ENCODE measurements around the gene ZNF580.

The ZNF580 gene, protein sequence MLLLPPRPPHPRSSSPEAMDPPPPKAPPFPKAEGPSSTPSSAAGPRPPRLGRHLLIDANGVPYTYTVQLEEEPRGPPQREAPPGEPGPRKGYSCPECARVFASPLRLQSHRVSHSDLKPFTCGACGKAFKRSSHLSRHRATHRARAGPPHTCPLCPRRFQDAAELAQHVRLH

DNA sequence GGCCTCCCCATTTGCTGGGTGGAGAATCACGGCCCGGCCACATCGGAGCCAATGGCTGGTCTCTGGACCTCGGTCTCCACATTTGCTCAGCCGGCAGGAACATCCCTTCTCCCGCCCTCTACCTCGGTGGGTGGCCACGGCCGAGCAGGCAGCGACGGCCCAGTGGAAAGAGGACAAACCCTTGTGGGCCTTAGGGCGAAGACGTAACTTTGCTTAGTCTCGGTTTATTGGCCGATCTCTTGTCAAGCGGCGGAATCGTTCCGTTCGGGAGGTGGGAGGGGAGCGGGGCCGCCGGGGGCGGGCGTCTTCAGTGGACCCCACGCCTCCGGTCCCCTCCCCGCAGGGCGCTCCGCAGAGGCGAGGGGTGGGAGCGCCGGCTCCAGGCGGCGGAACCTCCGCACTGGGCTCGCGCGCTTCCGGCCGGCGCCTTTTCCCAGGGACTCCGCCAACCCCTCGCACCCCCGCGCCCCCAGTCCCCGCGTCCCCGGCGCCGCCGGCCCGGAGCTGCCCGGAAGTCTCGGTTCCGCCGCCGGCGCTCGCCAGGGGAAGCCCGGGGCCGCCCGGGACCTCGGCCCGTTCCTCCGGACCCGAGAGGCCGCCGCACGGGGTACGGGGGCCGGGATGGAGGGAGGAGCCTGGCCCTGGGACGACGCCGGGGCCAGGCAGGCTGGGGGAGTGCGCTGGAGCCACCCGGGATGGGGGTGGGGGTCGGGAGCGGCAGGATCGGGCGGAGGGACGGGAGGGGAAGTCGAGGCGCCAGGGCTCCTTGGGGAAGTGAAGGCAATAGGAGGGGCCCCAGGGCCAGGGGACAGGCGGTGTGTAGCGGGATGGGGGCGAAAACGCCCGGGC, at the start of gene ZNF580:
Gene ZNF580 (plus strand): TSS at position 426 of the 849 bp plus-strand sequence. CDS start 1,507 bp downstream, outside the sequence.
- peak; percentile 33 for DNase-seq

DNA sequence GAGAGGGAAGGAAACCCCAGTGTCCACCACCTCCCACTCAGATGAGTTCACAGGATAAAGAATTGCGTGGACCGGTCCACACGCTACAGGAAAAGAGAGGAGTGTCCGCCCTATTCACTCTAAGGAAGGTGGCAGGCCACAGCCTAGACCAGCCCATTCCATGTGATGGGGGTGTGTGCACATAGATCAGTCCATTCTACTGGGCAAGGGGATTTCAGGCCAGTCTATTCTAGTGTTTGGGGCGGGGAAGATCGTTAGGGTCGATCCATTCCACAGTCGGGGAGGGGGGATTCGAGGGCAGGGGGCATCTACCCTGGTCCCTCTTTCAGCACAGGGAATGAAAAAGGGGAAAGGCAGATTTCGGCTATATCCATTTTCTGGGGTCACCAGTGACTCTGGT, 49.2 kb upstream of the ZNF580 start:
- DNase-seq = no peak

DNA sequence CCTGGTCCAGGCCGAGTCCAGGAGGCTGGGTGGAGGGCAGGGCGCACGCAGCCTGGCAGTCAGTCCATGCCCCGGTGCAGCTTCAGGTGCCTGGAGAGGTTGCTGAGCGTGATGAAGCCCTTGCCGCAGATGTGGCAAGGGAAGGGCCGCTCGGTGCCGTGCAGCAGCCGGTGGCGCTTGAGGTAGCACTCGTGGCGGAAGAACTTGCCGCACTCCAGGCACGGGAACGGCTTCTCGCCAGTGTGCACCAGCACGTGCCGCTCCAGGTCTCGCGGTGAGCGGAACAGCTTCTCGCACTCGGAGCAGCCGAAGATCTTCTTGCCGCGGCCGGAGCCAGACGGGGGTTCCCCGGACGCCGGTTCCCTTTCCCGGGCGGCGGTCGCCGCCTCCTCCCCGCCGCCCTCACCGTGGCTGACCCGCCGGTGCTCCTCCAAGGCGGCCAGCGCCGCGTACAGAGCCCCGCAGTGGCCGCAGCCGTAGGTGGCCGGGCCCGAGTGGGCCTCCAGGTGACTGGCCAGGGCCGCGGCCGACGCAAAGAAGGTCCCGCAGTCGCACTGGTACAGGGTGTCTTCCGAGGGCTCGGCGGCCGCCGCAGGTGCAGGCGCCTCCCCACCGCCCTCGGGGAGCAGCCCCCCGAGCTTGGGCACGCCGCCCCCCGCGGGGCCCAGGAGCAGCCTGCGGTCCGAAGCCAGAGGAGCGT, 48.3 kb upstream of the ZNF580 start:
- DNase-seq = no peak

- no peak for DNase-seq
Observed at GRCh38 chr19:55593096-55593772, 47.6 kb upstream of the ZNF580 start.

- no peak for DNase-seq
Observed at GRCh38 chr19:55594996-55595545, 45.7 kb upstream of the ZNF580 start.

GRCh38 chr19:55596304-55596703, 44.5 kb upstream of the ZNF580 start:
- DNase-seq = no peak

DNA sequence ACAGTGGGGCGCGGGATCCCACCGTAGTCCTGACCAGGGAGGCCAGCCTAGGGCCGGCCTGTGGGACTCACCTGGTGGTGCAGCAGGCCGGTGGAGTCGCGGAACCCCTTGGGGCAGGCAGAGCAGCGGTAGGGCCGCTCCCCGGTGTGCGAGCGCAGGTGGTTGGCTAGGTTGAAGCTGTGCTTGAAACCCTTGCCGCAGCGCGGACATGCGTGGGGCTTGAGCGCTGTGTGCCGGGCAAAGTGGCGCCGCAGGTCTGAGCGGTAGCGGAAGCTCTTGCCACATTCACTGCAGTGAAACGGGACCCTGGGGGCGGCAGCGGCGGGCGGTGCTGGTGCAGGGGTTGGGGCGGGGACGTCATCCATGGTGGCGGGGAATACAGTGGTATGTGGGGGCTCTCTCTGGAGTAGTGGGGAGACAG, 43.3 kb upstream of the ZNF580 start:
- no peak for DNase-seq

DNA sequence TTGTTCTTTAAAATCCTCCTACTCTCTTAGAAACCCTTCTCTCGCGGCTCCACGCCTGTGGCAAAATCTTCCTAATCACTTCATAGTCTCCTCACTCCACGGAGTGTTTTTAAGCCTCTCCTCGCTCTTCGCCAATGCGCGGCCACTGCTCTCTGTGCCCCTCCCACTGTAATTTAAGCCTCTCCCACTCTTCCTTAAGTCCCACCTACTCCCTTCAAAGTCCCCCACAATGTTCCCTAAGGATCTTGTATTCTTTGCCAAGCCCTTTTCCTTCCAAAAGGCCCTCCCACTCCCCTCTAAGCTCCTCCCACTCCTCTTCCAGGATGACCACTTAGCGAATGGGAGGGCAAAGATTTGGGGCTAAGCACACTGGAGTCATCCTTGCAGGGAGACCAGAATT, 42.8 kb upstream of the ZNF580 start:
- DNase-seq = no peak

DNA sequence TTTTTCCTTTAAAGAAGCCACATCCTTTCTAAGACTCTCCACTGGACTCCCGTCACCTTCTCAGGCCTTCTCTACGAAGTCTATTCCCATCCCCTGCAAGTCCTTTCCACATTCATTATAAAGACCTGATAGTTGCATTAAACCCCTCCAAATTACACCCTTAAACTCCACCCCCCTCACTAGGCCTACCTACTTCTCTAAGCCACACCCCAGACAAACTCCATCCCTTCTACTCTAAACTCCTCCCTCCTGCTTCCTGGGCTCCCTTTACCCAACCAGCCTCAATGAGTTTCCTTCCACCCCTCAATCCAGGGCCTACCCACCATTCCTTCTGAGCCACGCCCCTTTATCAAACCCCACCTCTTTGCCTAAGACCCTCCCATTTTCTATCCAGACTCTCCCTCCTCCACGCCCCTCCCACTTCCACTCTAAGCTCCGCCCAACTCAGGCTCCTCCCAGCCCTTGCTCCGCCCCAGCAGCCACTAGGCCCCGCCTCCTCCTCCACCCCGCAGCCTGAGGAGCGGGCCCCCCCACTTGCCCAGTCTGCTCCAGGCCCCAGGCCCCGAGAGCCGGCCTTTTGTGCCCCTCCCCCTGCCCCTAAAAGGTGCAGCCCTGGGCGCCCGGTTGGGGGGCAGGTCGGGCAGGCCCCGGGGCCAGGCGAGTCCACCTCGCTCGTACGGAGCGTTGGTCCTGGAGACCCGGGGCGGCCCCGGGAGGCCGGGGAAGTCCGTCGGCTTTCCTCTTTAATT, 41.9 kb upstream of the ZNF580 start:
- DNase-seq = peak; percentile 94

GRCh38 chr19:55599468-55599841, 41.3 kb upstream of the ZNF580 start, which contains the start of gene FIZ1:
Gene FIZ1, minus strand, starts transcription at chr19:55599517. Its CDS starts 1,652 bp downstream, at chr19:55597865.
- peak; percentile 99 for DNase-seq

DNA sequence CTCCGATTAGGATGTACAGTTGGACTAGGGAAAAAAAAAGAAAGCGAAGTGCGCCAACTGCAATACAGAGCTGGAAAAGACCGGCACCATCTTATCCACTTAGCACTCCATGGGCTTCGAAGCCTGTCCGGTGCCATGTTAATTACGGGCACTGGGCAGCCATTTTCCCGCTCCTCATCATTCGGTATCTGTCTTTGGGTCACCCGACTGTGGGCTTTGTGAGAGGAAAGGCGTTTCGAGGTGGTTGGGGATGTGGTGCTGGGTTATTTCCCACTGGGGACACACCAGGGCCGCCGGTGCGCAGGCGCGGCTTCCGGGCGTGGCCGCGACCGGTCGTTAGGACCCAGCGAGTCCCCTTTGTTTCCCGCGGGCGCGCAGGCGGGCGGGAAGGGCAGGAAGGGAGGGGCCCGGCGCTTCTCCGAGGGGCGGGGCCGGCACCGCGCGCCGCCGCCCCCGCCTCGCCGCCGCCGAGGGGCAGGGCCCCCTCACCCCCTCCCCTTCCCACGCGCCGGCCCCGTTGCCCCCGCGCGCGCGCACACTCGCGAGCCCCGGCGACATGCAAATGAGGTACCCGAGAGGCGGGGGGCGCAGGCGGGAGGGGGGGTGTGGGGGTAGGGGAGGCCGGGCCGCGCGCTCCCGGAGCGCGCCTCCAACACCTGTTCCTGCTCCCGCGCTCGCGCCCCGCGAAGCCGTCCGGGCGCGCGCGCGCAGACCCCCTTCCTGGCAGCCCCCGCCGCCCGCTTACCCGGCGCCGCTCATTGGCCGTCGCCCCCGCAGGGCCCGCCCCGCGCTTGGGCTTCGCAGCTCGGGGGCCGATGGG, 40.8 kb upstream of the ZNF580 start, which contains the start of gene ZNF524:
Gene ZNF524 (plus strand): TSS at position 447 of the 820 bp plus-strand sequence. CDS start 1,825 bp downstream, outside the sequence.
- peak; percentile 92 for DNase-seq

DNA sequence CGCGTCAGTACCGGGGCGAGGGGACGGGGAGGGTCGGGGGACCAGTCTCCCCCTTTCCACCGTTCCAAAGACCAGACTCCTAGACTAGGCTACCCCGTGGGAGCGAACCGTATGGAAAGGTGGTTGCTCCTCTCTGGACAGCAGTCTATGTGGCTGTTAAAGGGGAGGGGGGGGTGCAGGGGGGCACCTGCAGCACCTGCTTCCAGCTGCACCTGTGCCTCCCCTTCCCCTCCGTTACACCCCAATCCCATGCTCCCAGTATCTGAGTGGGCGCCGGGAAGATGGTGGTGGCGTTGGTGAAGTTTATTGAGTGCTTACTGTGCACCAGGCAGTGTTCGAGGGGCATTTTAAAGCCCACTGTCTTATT, 40.2 kb upstream of the ZNF580 start:
- no peak for DNase-seq

GRCh38 chr19:55601084-55601483, 39.7 kb upstream of the ZNF580 start:
- no peak for DNase-seq

- DNase-seq = no peak
Observed at GRCh38 chr19:55602104-55603001, 38.4 kb upstream of the ZNF580 start.

GRCh38 chr19:55603115-55603514, 37.7 kb upstream of the ZNF580 start:
- no peak for DNase-seq

DNA sequence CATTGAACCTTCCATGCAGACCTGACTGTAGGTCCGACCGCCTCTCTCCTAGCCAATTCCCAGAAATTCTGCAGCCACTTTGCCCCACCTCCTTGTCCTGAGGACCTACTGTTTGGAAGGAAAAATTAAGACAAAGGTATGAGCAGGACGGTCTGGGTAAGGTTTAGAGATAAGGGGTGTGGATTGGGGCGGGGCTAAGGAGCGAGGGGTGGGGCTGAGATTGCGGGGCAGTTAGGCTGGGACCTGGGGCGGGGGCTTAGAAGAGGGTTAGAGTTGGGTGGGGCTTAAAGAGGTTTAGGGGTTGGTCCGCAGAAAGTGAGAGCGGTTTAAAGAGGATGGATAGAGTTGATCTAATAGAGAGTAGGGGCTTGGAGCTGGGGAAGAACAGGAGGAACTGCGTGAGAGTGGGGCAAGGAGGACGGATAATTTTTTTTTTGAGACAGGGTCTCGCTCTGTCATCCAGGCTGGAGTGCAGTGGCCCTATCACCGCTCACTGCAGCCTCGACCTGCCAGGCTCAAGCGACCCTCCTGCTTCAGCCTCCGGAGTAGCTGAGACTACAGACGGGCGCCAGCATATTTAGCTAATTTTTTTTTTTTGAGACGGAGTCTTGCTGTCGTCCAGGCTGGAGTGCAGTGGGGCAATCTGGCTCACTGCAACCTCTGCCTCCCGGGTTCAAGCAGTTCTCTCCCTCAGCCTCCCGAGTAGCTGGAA, 37.1 kb upstream of the ZNF580 start:
- no peak for DNase-seq

DNA sequence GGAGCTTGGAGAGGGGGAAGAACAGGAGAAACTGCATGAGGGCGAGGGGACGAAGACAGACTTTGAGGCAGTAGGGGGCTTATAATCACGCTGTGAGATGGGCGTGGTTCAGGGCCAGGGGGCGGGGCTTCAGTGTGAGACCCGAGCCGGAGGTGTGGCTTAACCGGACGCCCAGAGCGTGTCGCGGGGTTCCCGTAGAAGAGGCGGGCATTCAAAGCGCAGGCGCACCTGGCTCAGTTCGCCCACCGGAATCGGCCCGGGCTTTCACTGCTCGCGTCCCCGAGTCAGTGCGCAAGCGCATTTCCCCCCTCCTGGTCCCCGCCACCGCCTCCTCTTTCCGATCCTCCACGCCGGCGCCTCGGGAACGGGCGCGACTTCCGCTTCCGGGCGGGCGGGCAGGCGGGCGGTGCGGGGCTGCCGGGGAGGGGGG, 35.6 kb upstream of the ZNF580 start:
- DNase-seq = peak; percentile 96

GRCh38 chr19:55605637-55606470, 34.9 kb upstream of the ZNF580 start, which contains the start of gene ZNF865:
Gene ZNF865, plus strand, starts transcription at chr19:55605647. Its CDS starts 7,972 bp downstream, at chr19:55613619.
- peak; percentile 21 for DNase-seq
